Measurements from ENCODE around the gene RCOR1.
"Not testable (repeated sequence)": the region's sequence is repeated elsewhere in the genome, so short reads cannot be mapped to it uniquely, and the experiment has no call there.

- not testable (repeated sequence) for TF ChIP-seq SPI1 (IDR thresholded peaks at IDR 0.05; ENCODE audit: borderline replicate concordance, low read depth); CTCF (IDR thresholded peaks at IDR 0.05; ENCODE audit: insufficient read depth, low read length); POLR2AphosphoS5 (IDR thresholded peaks at IDR 0.05; ENCODE audit: low read depth); REST (IDR thresholded peaks at IDR 0.05; ENCODE audit: insufficient replicate concordance, low read depth)
Measured at GRCh38 chr14:102639611-102640010, 47.2 kb downstream of the RCOR1 start.

Data from HL-60 (cell line).